HG03342 (cell line): Measurements from ENCODE around the gene SEL1L.
"Not testable (repeated sequence)": the region's sequence is repeated elsewhere in the genome, so short reads cannot be mapped to it uniquely, and the experiment has no call there.

Source experiments
- ATAC-seq: cut with Tn5 transposase; IDR thresholded peaks from one replicate; pipeline ENCODE4 v1.9.1; 2021; ENCODE audit warnings: mild to moderate bottlenecking, moderate library complexity; ENCODE audit not compliant: unreplicated experiment

The SEL1L gene

GRCh38 chr14:81529391-81529790, 4.3 kb downstream of the SEL1L start:
- no peak for ATAC-seq

- ATAC-seq, result no peak
Measured at GRCh38 chr14:81525129-81525528, 8.5 kb downstream of the SEL1L start.

GRCh38 chr14:81523616-81524015, 10.0 kb downstream of the SEL1L start:
- peak; percentile 41 for ATAC-seq

GRCh38 chr14:81523016-81523415, 10.6 kb downstream of the SEL1L start:
- ATAC-seq, result no peak

- no peak for ATAC-seq
Measured at GRCh38 chr14:81521356-81521755, 12.3 kb downstream of the SEL1L start.

GRCh38 chr14:81519200-81520011, 14.2 kb downstream of the SEL1L start:
- ATAC-seq, result peak; percentile 86

- no peak for ATAC-seq
Measured at GRCh38 chr14:81517798-81518398, 15.8 kb downstream of the SEL1L start.

- no peak for ATAC-seq
Measured at GRCh38 chr14:81516986-81517797, 16.5 kb downstream of the SEL1L start.

GRCh38 chr14:81515927-81516326, 17.7 kb downstream of the SEL1L start:
- not testable (repeated sequence) for ATAC-seq

- ATAC-seq, result not testable (repeated sequence)
Measured at GRCh38 chr14:81512826-81513225, 20.8 kb downstream of the SEL1L start.

GRCh38 chr14:81511111-81511904, 22.3 kb downstream of the SEL1L start:
- no peak for ATAC-seq

- ATAC-seq, result no peak
Measured at GRCh38 chr14:81509838-81510452, 23.7 kb downstream of the SEL1L start.

- ATAC-seq, result no peak
Measured at GRCh38 chr14:81509321-81509720, 24.3 kb downstream of the SEL1L start.

- ATAC-seq, result no peak
Measured at GRCh38 chr14:81506487-81506886, 27.2 kb downstream of the SEL1L start.

- no peak for ATAC-seq
Measured at GRCh38 chr14:81504864-81505263, 28.8 kb downstream of the SEL1L start.

GRCh38 chr14:81485781-81486180, 47.9 kb downstream of the SEL1L start:
- ATAC-seq, result no peak

- ATAC-seq, result peak; percentile 97
Measured at GRCh38 chr14:81485372-81485771, 48.3 kb downstream of the SEL1L start.

- no peak for ATAC-seq
Measured at GRCh38 chr14:81484120-81484519, 49.5 kb downstream of the SEL1L start.

GRCh38 chr14:81480741-81481140, 52.9 kb downstream of the SEL1L start:
- ATAC-seq, result no peak

- no peak for ATAC-seq
Measured at GRCh38 chr14:81478446-81478845, 55.2 kb downstream of the SEL1L start.
